ENCODE measurements around the gene NHERF1.

NHERF1 gene

GRCh38 chr17:74807441-74807840 is 59.0 kb downstream of the NHERF1 start:
- DNase-seq, result no peak

GRCh38 chr17:74807925-74808324 is 59.5 kb downstream of the NHERF1 start:
- DNase-seq, result peak in 11 of 56 donors; percentile 16 to 55 (median 36)

GRCh38 chr17:74808714-74809430 is 60.4 kb downstream of the NHERF1 start:
- no peak for DNase-seq

- DNase-seq, result peak in 21 of 56 donors; percentile 13 to 79 (median 34)
These were observed 62.5 kb downstream of the NHERF1 start for GRCh38 chr17:74810699-74811485.

GRCh38 chr17:74812109-74813009 is 63.9 kb downstream of the NHERF1 start:
- DNase-seq, result peak in 2 of 56 donors; percentile 49

- DNase-seq, result no peak
These were observed 66.0 kb downstream of the NHERF1 start for GRCh38 chr17:74814453-74814852.

GRCh38 chr17:74815067-74815466 is 66.6 kb downstream of the NHERF1 start:
- DNase-seq, result no peak

GRCh38 chr17:74815550-74816370 is 67.3 kb downstream of the NHERF1 start:
- no peak for DNase-seq

GRCh38 chr17:74816905-74817620 is 68.6 kb downstream of the NHERF1 start:
- DNase-seq, result no peak

GRCh38 chr17:74818291-74818938 is 70.0 kb downstream of the NHERF1 start:
- no peak for DNase-seq

Data from amygdala (tissue), 56 donors.